MM.1S (cell line): ENCODE results near the gene HVCN1.
"Not testable (repeated sequence)": the region's sequence is repeated elsewhere in the genome, so short reads cannot be mapped to it uniquely, and the experiment has no call there.

Experiments
- DNase-seq: peaks from one replicate; pipeline ENCODE4 v3.0.0-alpha.2; 2015
- H2AFZ ChIP-seq: fragments of 300-600 bp; sonication (generic); 2 replicates; pipeline ENCODE4 v1.6.0; 2016; ENCODE audit warnings: antibody characterized with exemption, low read length
- H3F3A ChIP-seq: fragments of 300-600 bp; sonication (generic); 2 replicates; pipeline ENCODE4 v1.6.1; 2016; ENCODE audit warnings: mild to moderate bottlenecking, antibody characterized with exemption, low read length, moderate library complexity, mixed read lengths; ENCODE audit not compliant: insufficient read depth
- H3K27ac ChIP-seq: fragments of 300-600 bp; sonication (generic); 2 replicates; pipeline ENCODE4 v1.5.1; 2016; ENCODE audit warnings: mild to moderate bottlenecking, low read length
- H3K27me3 ChIP-seq: fragments of 300-600 bp; sonication (generic); replicated peaks from 2 replicates; pipeline ENCODE4 v1.6.0; 2016; ENCODE audit warnings: low read length; ENCODE audit not compliant: insufficient read depth
- H3K36me3 ChIP-seq: fragments of 300-600 bp; sonication (generic); replicated peaks from 2 replicates; pipeline ENCODE4 v1.6.1; 2016; ENCODE audit warnings: mild to moderate bottlenecking, low read length, mixed read lengths; ENCODE audit not compliant: insufficient read depth
- H3K4me1 ChIP-seq: fragments of 300-600 bp; sonication (generic); 2 replicates; pipeline ENCODE4 v1.6.1; 2016; ENCODE audit warnings: low read length, mixed read lengths
- H3K4me2 ChIP-seq: fragments of 300-600 bp; sonication (generic); 2 replicates; pipeline ENCODE4 v1.6.0; 2016; ENCODE audit warnings: low read depth, low read length
- H3K4me3 ChIP-seq: fragments of 300-600 bp; sonication (generic); 2 replicates; pipeline ENCODE4 v1.5.1; 2016; ENCODE audit warnings: low read length, mixed read lengths
- H3K79me2 ChIP-seq: fragments of 300-600 bp; sonication (generic); 2 replicates; pipeline ENCODE4 v1.6.1; 2016; ENCODE audit warnings: mixed run types, low read length, mixed read lengths
- H3K9ac ChIP-seq: fragments of 300-600 bp; sonication (generic); 2 replicates; pipeline ENCODE4 v1.6.1; 2016; ENCODE audit warnings: low read length, mixed read lengths
- H3K9me2 ChIP-seq: fragments of 300-600 bp; sonication (generic); replicated peaks from 2 replicates; pipeline ENCODE4 v1.6.1; 2016; ENCODE audit warnings: mild to moderate bottlenecking, low read length, mixed read lengths; ENCODE audit not compliant: insufficient read depth
- H3K9me3 ChIP-seq: fragments of 300-600 bp; sonication (generic); replicated peaks from 2 replicates; pipeline ENCODE4 v1.6.1; 2016; ENCODE audit warnings: mild to moderate bottlenecking, low read length, mixed read lengths; ENCODE audit not compliant: insufficient read depth
- H4K20me1 ChIP-seq: fragments of 300-600 bp; sonication (generic); 2 replicates; pipeline ENCODE4 v1.6.1; 2016; ENCODE audit warnings: mild to moderate bottlenecking, low read length, moderate library complexity, mixed read lengths; ENCODE audit not compliant: insufficient read depth
- CTCF ChIP-seq: fragments of 300-600 bp; sonication (generic); IDR thresholded peaks from 2 replicates; pipeline ENCODE4 v1.5.1; 2016; ENCODE audit warnings: antibody characterized with exemption, low read length, mixed read lengths
- EZH2 ChIP-seq: fragments of 300-600 bp; sonication (generic); optimal IDR thresholded peaks from 2 replicates; pipeline ENCODE3; 2017; ENCODE audit warnings: low read depth, mild to moderate bottlenecking, antibody characterized with exemption, low read length, mixed read lengths
- EZH2phosphoT487 ChIP-seq: fragments of 300-600 bp; sonication (generic); IDR thresholded peaks from 2 replicates; pipeline ENCODE4 v1.6.1; 2018; ENCODE audit warnings: antibody characterized with exemption, low read length

The HVCN1 gene

GRCh38 chr12:110688446-110689280 is at the start of gene HVCN1:
HVCN1 (minus strand) TSS chr12:110689115; CDS start chr12:110683245, 5,870 bp downstream.
- no peak within 1 kb of the TSS for H2AFZ ChIP-seq
- no peaks in the 10 kb centered on the region for H3K4me1 ChIP-seq
- H3K9me3 ChIP-seq, result no peaks in the 10 kb centered on the region
- no peak within 1 kb of the TSS for H3K27ac ChIP-seq
- H3K9me2 ChIP-seq, result no peaks in the 10 kb centered on the region
- H3F3A ChIP-seq, result no peaks in the 10 kb centered on the region
- H3K4me2 ChIP-seq, result peak within 1 kb of the TSS; percentile 39; the same call in 1 of the 2 replicates
- H3K79me2 ChIP-seq, result no peaks in the 10 kb centered on the region
- H3K27me3 ChIP-seq, result no peaks in the 10 kb centered on the region
- H3K9ac ChIP-seq, result no peak within 1 kb of the TSS
- no peak for DNase-seq
- no peaks in the 10 kb centered on the region for H3K36me3 ChIP-seq
- no peak for TF ChIP-seq CTCF
- no peak for TF ChIP-seq EZH2
- no peak for TF ChIP-seq EZH2phosphoT487
- H3K4me3 ChIP-seq, result peak within 1 kb of the TSS; percentile 28; the same call in 1 of the 2 replicates
- H4K20me1 ChIP-seq, result no peaks in the 10 kb centered on the region

- Histone ChIP-seq H3K9ac (no peak overlapping the region), H3K4me3 (no peak overlapping the region), H3K27me3 (no peaks in the 10 kb centered on the region), H3K9me3 (no peaks in the 10 kb centered on the region), H3K4me2 (no peak overlapping the region), H3K36me3 (no peaks in the 10 kb centered on the region), H3K9me2 (no peaks in the 10 kb centered on the region), H3K27ac (no peak overlapping the region), H2AFZ (no peak overlapping the region), H3F3A (no peaks in the 10 kb centered on the region), H3K79me2 (peaks cover 98% of the 10 kb centered on the region), H3K4me1 (no peaks in the 10 kb centered on the region), H4K20me1 (peaks cover 30% of the 10 kb centered on the region)
- TF ChIP-seq CTCF (no peak), EZH2phosphoT487 (no peak), EZH2 (no peak)
- no peak for DNase-seq
Measured at GRCh38 chr12:110737532-110737931, 48.6 kb upstream of the HVCN1 start.

- not testable (repeated sequence) for H3K4me3 ChIP-seq, H3K9ac ChIP-seq, H3K4me2 ChIP-seq, H2AFZ ChIP-seq, H3K9me2 ChIP-seq, H3K27ac ChIP-seq, H3K36me3 ChIP-seq, DNase-seq, H3K4me1 ChIP-seq, H3K27me3 ChIP-seq, H3F3A ChIP-seq, H3K9me3 ChIP-seq
- peaks cover 31% of the 10 kb centered on the region for H4K20me1 ChIP-seq
- peaks cover 98% of the 10 kb centered on the region for H3K79me2 ChIP-seq
Measured at GRCh38 chr12:110737016-110737415, 48.1 kb upstream of the HVCN1 start.

GRCh38 chr12:110733900-110734299 is 45.0 kb upstream of the HVCN1 start:
- no peak overlapping the region for H3K4me2 ChIP-seq

More at GRCh38 chr12:110733900-110734299, 45.0 kb upstream of the HVCN1 start:
- Histone ChIP-seq H3K9me3 (no peaks in the 10 kb centered on the region), H2AFZ (no peak overlapping the region), H3F3A (0 out of 2 replicates have a peak, but pooled peaks cover 2% of the 10 kb centered on the region), H3K27me3 (no peaks in the 10 kb centered on the region), H3K79me2 (peaks cover 97% of the 10 kb centered on the region), H3K4me3 (no peak overlapping the region), H3K9ac (no peak overlapping the region), H4K20me1 (peaks cover 24% of the 10 kb centered on the region), H3K36me3 (no peaks in the 10 kb centered on the region), H3K27ac (no peak overlapping the region), H3K4me1 (no peaks in the 10 kb centered on the region), H3K9me2 (no peaks in the 10 kb centered on the region)
- no peak for DNase-seq
- no peak for TF ChIP-seq EZH2
- no peak for TF ChIP-seq CTCF
- no peak for TF ChIP-seq EZH2phosphoT487
